GM10248 (cell line): ENCODE data around the gene SYNPO2.
"Not testable (repeated sequence)": the region's sequence is repeated elsewhere in the genome, so short reads cannot be mapped to it uniquely, and the experiment has no call there.

Experiments used
- CTCF ChIA-PET: fragments of 300-600 bp; sonication (Branson Sonifier 250); formaldehyde crosslinking; extraction: SDS; loops from one replicate; lab custom pipeline; 2021; ENCODE audit warnings: antibody characterized with exemption; lab: Yijun Ruan, JAX
- POLR2A ChIA-PET: fragments of 350-650 bp; sonication (Branson Sonifier 250); formaldehyde crosslinking; extraction: SDS; loops from one replicate; lab custom pipeline; 2020; ENCODE audit warnings: antibody characterized with exemption; lab: Yijun Ruan, JAX
- DNase-seq: peaks from one replicate; pipeline ENCODE4 v3.0.0; 2012; ENCODE audit errors: extremely low spot score
- TF ChIP-seq, protein P1 (sequence below): IDR thresholded peaks from 2 replicates; pipeline ENCODE4 v1.5.1; 2012; ENCODE audit warnings: mild to moderate bottlenecking, low read depth; ENCODE audit errors: extremely low read depth, missing control alignments, control extremely low read depth

Gene SYNPO2

DNA sequence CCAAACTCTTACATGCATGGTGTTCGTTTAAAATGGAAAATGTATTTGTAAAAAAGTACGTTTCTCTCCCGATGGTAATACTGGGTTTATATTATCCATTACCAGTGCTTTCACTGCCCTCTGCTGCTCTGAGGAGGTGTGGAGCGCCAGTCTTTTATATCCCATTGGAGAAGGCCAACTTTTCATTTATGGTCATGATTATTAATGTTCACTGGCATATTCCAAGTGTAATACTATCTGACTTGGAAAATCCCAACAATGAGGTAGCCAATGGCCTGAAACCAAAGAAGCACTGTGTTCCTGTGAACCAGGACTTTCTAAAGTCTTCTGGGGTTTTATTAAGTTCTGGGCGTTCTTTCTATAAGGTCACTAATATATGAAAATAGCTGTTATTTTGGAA, 80.7 kb downstream of the SYNPO2 start:
- ChIA-PET POLR2A (no interaction called here), CTCF (interaction anchor here (0.9 to 3.4 kb wide), 4 partner anchors 12 to 194 kb away, joined by 3 to 16 read pairs (median 4); no protein-coding TSS in a partner anchor)
- no peak for DNase-seq
- TF ChIP-seq, protein P1, sequence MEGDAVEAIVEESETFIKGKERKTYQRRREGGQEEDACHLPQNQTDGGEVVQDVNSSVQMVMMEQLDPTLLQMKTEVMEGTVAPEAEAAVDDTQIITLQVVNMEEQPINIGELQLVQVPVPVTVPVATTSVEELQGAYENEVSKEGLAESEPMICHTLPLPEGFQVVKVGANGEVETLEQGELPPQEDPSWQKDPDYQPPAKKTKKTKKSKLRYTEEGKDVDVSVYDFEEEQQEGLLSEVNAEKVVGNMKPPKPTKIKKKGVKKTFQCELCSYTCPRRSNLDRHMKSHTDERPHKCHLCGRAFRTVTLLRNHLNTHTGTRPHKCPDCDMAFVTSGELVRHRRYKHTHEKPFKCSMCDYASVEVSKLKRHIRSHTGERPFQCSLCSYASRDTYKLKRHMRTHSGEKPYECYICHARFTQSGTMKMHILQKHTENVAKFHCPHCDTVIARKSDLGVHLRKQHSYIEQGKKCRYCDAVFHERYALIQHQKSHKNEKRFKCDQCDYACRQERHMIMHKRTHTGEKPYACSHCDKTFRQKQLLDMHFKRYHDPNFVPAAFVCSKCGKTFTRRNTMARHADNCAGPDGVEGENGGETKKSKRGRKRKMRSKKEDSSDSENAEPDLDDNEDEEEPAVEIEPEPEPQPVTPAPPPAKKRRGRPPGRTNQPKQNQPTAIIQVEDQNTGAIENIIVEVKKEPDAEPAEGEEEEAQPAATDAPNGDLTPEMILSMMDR, result peak; percentile 42

DNA sequence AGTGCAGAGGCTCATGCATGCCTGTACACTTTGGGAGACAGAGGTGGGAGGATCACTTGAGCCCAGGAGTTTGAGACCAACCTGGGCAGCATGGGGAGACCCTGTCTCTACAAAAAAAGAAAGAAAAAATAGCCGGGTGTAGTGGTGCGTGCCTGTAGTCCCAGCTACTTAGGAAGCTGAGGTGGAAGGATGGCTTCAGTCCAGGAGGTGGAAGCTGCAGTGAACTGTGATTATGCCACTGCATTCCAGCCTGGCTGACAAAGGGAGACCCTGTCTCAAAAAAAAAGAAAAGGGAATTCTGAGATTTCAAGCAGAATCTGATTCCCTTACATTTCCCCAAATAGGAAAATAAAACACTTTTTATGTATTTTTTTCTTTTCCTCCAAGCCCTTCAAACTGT, 83.5 kb downstream of the SYNPO2 start:
- ChIA-PET POLR2A (no interaction called here), CTCF (interaction anchor here (1.4 to 2.8 kb wide), 2 partner anchors 10 to 15 kb away, joined by 4 to 23 read pairs; no protein-coding TSS in a partner anchor)
- no peak for DNase-seq
- TF ChIP-seq, protein P1, result no peak

DNA sequence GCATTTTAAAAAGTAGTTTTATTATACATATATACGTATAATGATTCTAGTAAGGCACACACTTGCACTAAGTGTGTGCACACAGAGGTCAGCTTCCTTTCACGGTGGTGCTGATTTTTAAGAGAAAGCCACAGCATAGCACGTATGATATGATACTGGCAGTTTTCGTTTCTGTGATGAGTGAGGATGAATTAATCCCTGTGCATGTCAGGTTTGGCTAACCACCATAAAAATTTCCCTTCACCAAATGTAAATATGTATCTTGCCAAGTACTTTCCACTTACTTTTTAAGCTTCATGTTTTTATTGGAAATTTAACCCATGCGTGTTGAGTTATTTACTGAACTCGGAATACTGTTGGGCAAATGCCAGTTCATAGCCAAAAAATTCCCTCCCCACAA, 84.6 kb downstream of the SYNPO2 start:
- ChIA-PET CTCF (interaction anchor here (0.5 to 1.6 kb wide), 4 partner anchors 9 to 656 kb away, joined by 3 to 5 read pairs (median 3); partner anchors contain the start of gene PDE5A), POLR2A (no interaction called here)
- no peak for DNase-seq
- TF ChIP-seq, protein P1, result no peak

DNA sequence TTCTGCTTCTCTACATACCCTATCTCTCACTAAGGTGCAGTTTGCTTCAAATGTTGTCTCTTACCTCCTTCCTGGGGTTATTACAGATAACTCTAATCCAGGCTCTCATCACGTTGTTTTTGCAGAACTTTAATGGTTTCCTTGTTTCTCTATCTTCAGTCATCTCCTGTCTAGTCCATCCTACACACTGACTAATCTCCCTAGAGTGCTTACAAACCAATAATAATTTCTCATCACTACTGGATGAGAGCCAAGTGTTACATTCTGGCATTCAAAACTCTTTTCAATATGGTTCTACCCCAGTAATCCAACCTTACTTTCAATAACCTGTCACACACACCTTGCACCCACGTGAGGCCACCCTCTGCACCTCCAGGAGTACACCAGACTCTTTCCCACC, 86.1 kb downstream of the SYNPO2 start:
- no peak for DNase-seq
- TF ChIP-seq, protein P1, result no peak
- ChIA-PET POLR2A (no interaction called here), CTCF (interaction anchor here (1.0 to 1.6 kb wide), 2 partner anchors 10 to 17 kb away, joined by 3 to 4 read pairs; no protein-coding TSS in a partner anchor)

DNA sequence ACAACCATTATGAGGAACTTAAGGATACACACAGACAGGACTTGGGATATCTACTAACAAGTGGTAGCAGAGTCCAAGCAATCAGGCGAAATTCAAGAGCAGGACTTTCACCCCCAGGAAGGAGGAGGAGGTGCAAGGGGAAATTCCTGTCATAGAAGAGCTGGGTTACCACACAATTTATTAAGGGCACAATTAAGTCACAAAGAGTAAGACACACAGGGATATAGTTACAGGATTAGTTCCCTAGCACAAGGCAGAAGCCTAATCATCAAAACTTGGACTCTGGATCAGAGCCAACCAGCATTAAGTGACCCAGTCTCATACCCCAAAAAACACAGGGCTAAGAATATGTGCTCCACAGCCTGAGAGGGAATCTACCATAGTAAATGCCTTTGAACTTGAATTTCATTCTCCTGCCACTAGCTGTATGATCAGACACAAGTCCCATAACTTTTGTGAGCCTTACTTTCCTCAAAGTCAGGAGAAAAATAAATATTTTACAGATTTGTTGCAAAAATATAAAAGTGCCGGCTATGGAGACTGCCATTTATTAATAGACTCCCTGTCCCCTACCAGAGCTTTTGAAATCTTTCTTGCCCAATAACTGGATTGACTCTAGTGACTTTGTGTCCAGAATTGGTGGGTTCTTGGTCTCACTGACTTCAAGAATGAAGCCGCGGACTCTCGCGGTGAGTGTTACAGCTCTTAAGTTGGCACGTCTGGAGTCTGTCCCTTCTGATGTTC, 87.0 kb downstream of the SYNPO2 start:
- TF ChIP-seq, protein P1, result no peak
- DNase-seq, result no peak
- ChIA-PET POLR2A (no interaction called here), CTCF (interaction anchor here (1.0 to 1.6 kb wide), 2 partner anchors 11 to 16 kb away, joined by 3 to 4 read pairs; no protein-coding TSS in a partner anchor)

DNA sequence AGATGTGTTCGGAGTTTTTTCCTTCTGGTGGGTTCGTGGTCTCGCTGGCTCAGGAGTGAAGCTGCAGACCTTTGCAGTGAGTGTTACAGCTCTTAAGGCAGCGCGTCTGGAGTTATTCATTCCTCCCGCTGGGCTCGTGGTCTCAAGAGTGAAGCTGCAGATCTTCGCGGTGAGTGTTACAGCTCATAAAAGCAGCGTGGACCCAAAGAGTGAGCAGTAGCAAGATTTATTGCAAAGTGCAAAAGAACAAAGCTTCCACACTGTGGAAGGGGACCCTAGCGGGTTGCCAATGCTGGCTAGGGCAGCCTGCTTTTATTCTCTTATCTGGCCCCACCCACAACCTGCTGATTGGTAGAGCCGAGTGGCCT, 87.5 kb downstream of the SYNPO2 start:
- POLR2A ChIA-PET, CTCF ChIA-PET, DNase-seq: not testable (repeated sequence)

DNA sequence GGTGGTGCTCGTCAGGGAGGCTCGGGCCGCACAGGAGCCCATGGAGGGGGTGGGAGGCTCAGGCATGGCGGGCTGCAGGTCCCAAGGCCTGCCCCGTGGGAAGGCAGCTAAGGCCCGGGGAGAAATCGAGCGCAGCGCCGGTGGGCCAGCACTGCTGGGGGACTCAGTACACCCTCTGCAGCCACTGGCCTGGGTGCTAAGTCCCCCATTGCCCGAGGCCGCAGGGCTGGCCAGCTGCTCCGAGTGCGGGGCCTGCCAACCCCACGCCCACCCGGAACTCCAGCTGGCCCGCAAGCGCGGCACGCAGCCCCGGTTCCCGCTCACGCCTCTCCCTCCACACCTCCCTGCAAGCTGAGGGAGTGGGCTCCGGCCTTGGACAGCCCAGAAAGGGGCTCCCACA, 88.4 kb downstream of the SYNPO2 start:
- CTCF ChIA-PET, POLR2A ChIA-PET, DNase-seq: not testable (repeated sequence)
